Sigmoid colon (tissue), 7 donors: ENCODE results near the gene SRSF4. TPM values are rescaled to one million over a fixed set of nuclear protein-coding genes. Genes with fewer than 3 reads are reported as not detected.

Source experiments
- DNase-seq: peaks from one replicate; pipeline ENCODE4 v3.0.0-alpha.2; 2019
- H3K27ac ChIP-seq, 4 donors: fragments of 200-600 bp; sonication (generic); one replicate each; pipeline ENCODE4 v1.5.1; 2016 to 2019; ENCODE audit warnings: mild to moderate bottlenecking in 1 of 4
- H3K27me3 ChIP-seq, 3 donors: fragments of 200-600 bp; sonication (generic); one replicate each; pipeline ENCODE4 v1.5.1; 2019; ENCODE audit warnings: mild to moderate bottlenecking in 1 of 3
- H3K36me3 ChIP-seq, 4 donors: fragments of 200-600 bp; sonication (generic); one replicate each; pipeline ENCODE4 v1.5.1; 2016 to 2019
- H3K4me1 ChIP-seq, 4 donors: fragments of 200-600 bp; sonication (generic); one replicate each; pipeline ENCODE4 v1.5.1; 2017 to 2019
- H3K4me3 ChIP-seq, 4 donors: fragments of 200-600 bp; sonication (generic); one replicate each; pipeline ENCODE4 v1.5.1; 2017 to 2019; ENCODE audit warnings: mild to moderate bottlenecking in 2 of 4, moderate library complexity in 1 of 4
- H3K9me3 ChIP-seq, 4 donors: fragments of 200-600 bp in 3 of 4; sonication (generic) in 3 of 4; one replicate each; pipeline versions ENCODE4 v1.5.1 to v1.6.1; 2013 to 2019
- EP300 ChIP-seq, 4 donors: sonication (generic); formaldehyde crosslinking; IDR thresholded peaks; one replicate each; pipeline ENCODE4 v1.6.1; 2017; ENCODE audit warnings: antibody characterized with exemption in 4 of 4
- POLR2A ChIP-seq, 2 donors: fragments of 450-650 bp; IDR thresholded peaks; one replicate each; pipeline ENCODE4 v1.6.1; 2016; ENCODE audit warnings: antibody characterized with exemption in 2 of 2, mild to moderate bottlenecking in 2 of 2, moderate library complexity in 2 of 2
- POLR2AphosphoS5 ChIP-seq, 4 donors: sonication (generic); formaldehyde crosslinking; IDR thresholded peaks; one replicate each; pipeline ENCODE4 v1.6.1; 2017; ENCODE audit warnings: antibody characterized with exemption in 4 of 4
- WGBS, 2 donors: extraction: QIAGEN DNeasy Blood & Tissue Kit; methylation state at CpG; one replicate each; pipeline ENCODE4 v1.1.7; 2013; 5-methylcytosine and 5-hydroxymethylcytosine counted together
- intact Hi-C: fragments of 100-400 bp; cut with DNase I; formaldehyde crosslinking; loops from one replicate; pipeline ENCODE4 v1.15.1; 2023
- polyA plus RNA-seq, 3 donors: library from polyadenylated mRNA; stranded (reverse); fragments of 200-250 nt; gene quantifications; one replicate each; pipeline ENCODE4 v1.2.3, GENCODE V29; 2013
- total RNA-seq, 4 donors: library from RNA; depleted of rRNA; stranded (reverse); fragments of >200 nt; gene quantifications; one replicate each; pipeline ENCODE4 v1.1.0, GENCODE V29; 2016
- TF ChIP-seq, protein P1 (sequence below), 4 experiments: fragments of 450-650 bp in 3 of 4; fragments of 200-600 bp in 1 of 4; IDR thresholded peaks; one replicate each; pipeline ENCODE4 v1.5.1; 2016 to 2019; ENCODE audit warnings: antibody characterized with exemption in 4 of 4, mild to moderate bottlenecking in 3 of 4, moderate library complexity in 2 of 4
- donor health status: healthy with polysubstance abuse.
- donor health status: Bipolar disorder and iron deficiency.
- donor health status: healthy.

Gene SRSF4
- total and polyA plus RNA-seq, 7 donors: 41.4 to 110 (median 80.3) TPM

DNA sequence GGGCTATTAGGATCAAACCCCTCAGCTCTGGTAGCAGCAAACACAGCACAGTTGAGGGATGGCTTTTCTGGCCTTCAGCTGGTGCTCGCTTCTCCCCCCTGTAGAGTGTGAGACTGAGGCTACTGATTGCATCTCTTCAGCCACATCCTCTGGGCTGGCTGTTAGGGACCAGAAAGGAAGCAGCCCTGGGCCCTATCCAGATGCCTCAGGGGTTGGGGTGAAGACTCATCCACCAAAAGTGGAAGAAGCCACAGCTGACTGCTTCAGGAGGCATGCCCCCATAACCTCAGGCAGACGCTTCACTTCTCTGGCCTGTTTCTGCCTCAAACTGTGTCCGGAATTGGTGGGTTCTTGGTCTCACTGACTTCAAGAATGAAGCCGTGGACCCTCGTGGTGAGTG lies 51.8 kb downstream of the SRSF4 start:
- H3K36me3 ChIP-seq: no peaks in the 10 kb centered on the region
- intact Hi-C loops: loop anchor here (10.0 kb wide), 2 partner anchors 215 to 1575 kb away; partner anchors contain the start of gene EPB41
- H3K27ac ChIP-seq: no peak overlapping the region
- WGBS, 2 donors: 89 to 91% methylated on average over 5 of the region's 5 CpGs
- TF ChIP-seq EP300 (IDR thresholded peaks at IDR 0.05) (no peak), POLR2AphosphoS5 (IDR thresholded peaks at IDR 0.05) (no peak), POLR2A (IDR thresholded peaks at IDR 0.05) (no peak)
- TF ChIP-seq, protein P1, sequence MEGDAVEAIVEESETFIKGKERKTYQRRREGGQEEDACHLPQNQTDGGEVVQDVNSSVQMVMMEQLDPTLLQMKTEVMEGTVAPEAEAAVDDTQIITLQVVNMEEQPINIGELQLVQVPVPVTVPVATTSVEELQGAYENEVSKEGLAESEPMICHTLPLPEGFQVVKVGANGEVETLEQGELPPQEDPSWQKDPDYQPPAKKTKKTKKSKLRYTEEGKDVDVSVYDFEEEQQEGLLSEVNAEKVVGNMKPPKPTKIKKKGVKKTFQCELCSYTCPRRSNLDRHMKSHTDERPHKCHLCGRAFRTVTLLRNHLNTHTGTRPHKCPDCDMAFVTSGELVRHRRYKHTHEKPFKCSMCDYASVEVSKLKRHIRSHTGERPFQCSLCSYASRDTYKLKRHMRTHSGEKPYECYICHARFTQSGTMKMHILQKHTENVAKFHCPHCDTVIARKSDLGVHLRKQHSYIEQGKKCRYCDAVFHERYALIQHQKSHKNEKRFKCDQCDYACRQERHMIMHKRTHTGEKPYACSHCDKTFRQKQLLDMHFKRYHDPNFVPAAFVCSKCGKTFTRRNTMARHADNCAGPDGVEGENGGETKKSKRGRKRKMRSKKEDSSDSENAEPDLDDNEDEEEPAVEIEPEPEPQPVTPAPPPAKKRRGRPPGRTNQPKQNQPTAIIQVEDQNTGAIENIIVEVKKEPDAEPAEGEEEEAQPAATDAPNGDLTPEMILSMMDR (IDR thresholded peaks at IDR 0.05): no peak
- H3K4me1 ChIP-seq: peaks cover 0 to 24% (median 19%) of the 10 kb centered on the region in 4 donors
- H3K27me3 ChIP-seq: no peaks in the 10 kb centered on the region
- H3K4me3 ChIP-seq: no peak overlapping the region
- no peaks in the 10 kb centered on the region for H3K9me3 ChIP-seq
- DNase-seq: no peak

DNA sequence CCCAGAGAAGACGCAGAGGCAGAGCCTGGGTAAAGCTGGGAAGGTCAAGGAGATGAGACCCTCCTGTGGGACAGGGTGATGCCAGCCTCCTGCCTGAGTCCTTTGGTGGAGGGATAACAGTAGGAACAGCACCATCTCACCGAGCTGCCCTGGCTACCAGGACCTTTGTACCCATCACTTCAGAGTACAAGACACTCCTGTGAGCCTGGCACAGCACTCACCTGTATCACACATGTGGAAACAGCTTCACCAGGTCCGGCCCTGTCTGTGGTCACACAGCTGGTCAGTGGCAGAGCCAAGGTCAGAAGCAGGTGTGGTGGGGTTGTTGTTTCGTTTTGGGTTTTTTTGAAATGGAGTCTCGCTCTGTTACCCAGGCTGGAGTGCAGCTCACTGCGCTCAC lies 53.0 kb downstream of the SRSF4 start:
- H3K27ac ChIP-seq: no peak overlapping the region
- H3K9me3 ChIP-seq: no peaks in the 10 kb centered on the region
- no peaks in the 10 kb centered on the region for H3K36me3 ChIP-seq
- peaks cover 0 to 21% (median 16%) of the 10 kb centered on the region in 4 donors for H3K4me1 ChIP-seq
- H3K27me3 ChIP-seq: no peaks in the 10 kb centered on the region
- TF ChIP-seq, protein P1 (IDR thresholded peaks at IDR 0.05): no peak
- TF ChIP-seq POLR2A (IDR thresholded peaks at IDR 0.05): no peak
- no peak for TF ChIP-seq POLR2AphosphoS5 (IDR thresholded peaks at IDR 0.05)
- TF ChIP-seq EP300 (IDR thresholded peaks at IDR 0.05): no peak
- no peak overlapping the region for H3K4me3 ChIP-seq
- intact Hi-C loops: loop anchor here (10.0 kb wide), 2 partner anchors 214 to 1576 kb away; partner anchors contain the start of gene EPB41
- DNase-seq: no peak
- 64 to 83% methylated on average over 6 of the region's 6 CpGs for WGBS, 2 donors

DNA sequence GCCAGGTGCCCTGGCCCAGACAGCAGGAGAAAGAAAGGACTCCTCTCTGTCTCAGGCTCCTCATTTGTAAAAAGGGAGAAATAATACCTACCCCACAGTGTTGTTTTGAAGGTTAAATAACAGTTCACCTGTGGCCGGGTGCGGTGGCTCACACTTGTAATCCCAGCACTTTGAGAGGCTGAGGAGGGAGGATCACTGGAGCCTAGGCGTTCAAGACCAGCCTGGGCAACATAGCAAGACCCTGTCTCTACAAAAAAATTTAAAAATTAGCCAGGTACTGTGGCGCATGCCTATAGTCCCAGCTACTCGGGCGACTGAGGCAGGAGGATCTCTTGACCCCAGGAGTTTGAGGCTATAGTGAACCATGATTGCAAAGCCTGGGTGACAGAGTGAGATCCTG lies 55.5 kb downstream of the SRSF4 start:
- H3K4me3 ChIP-seq: no peak overlapping the region
- H3K9me3 ChIP-seq: no peaks in the 10 kb centered on the region
- peaks cover 0 to 30% (median 28%) of the 10 kb centered on the region in 4 donors for H3K4me1 ChIP-seq
- intact Hi-C loops: loop anchor here (10.0 kb wide), 2 partner anchors 211 to 1579 kb away; partner anchors contain the start of gene EPB41
- peak overlapping the region in 2 of 4 donors; percentile 99 for H3K27ac ChIP-seq
- H3K36me3 ChIP-seq: no peaks in the 10 kb centered on the region
- TF ChIP-seq POLR2AphosphoS5 (IDR thresholded peaks at IDR 0.05): no peak
- TF ChIP-seq, protein P1 (IDR thresholded peaks at IDR 0.05): no peak
- no peak for TF ChIP-seq EP300 (IDR thresholded peaks at IDR 0.05)
- TF ChIP-seq POLR2A (IDR thresholded peaks at IDR 0.05): no peak
- 96 to 97% methylated on average over 6 of the region's 6 CpGs for WGBS, 2 donors
- H3K27me3 ChIP-seq: no peaks in the 10 kb centered on the region
- DNase-seq: no peak

DNA sequence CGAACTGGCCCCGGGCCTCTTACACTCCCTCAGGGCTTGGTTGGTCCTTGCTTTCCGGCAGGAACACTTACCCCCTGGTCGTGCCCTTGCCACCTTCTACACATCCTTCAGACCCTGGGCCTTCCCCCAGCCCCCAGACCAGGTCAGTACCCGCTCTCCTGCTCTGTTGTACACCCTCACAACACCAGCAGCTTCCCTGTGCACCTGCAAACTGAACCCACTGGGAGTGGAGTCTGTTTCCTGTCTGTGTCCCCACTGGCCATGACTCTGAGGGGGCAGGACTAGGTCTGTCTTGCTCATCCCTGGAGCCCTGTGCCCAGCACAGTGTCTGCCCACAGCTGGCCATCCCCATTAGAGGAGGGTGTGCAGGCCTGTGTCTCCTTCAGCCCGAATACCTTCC lies 55.9 kb downstream of the SRSF4 start:
- Histone ChIP-seq H3K4me3 (peak overlapping the region in 1 of 4 donors; percentile 70), H3K27me3 (no peaks in the 10 kb centered on the region), H3K36me3 (no peaks in the 10 kb centered on the region), H3K27ac (peak overlapping the region; percentile 96 to 99 (median 99)), H3K4me1 (peaks cover 0 to 34% (median 32%) of the 10 kb centered on the region in 4 donors), H3K9me3 (no peaks in the 10 kb centered on the region)
- DNase-seq: no peak
- TF ChIP-seq, protein P1 (IDR thresholded peaks at IDR 0.05): no peak
- TF ChIP-seq POLR2AphosphoS5 (IDR thresholded peaks at IDR 0.05): no peak
- no peak for TF ChIP-seq POLR2A (IDR thresholded peaks at IDR 0.05)
- no peak for TF ChIP-seq EP300 (IDR thresholded peaks at IDR 0.05)
- 87 to 89% methylated on average over 6 of the region's 6 CpGs for WGBS, 2 donors
- intact Hi-C loops: loop anchor here (2.0 to 10.0 kb wide), 3 partner anchors 211 to 1579 kb away; partner anchors contain the start of gene EPB41
